Bronchial epithelial cell (primary cell): ENCODE results near the gene SOX5. TPM values are rescaled to one million over a fixed set of nuclear protein-coding genes. Genes with fewer than 3 reads are reported as not detected.
A peak's percentile ranks its signal among the peaks of the same experiment; 100 is the strongest.

Experiments used
- DNase-seq: peaks from one replicate; pipeline ENCODE4 v3.0.0-alpha.2; 2010; ENCODE audit warnings: low read depth
- FAIRE-seq: peaks from 2 replicates; lab custom pipeline; 2011; peaks lifted over from hg19 to GRCh38; lab: Jason Lieb, UNC
- H3K27me3 ChIP-seq: 2 replicates; pipeline ENCODE4 v1.5.1; 2011; ENCODE audit warnings: low read length; ENCODE audit not compliant: control insufficient read depth, insufficient read depth
- H3K36me3 ChIP-seq: 2 replicates; pipeline ENCODE4 v1.5.1; 2011; ENCODE audit warnings: low read length; ENCODE audit not compliant: control insufficient read depth, insufficient read depth
- H3K4me3 ChIP-seq: 2 replicates; pipeline ENCODE4 v1.5.1; 2011; ENCODE audit warnings: mild to moderate bottlenecking, low read depth, low read length, control low read depth
- CTCF ChIP-seq: IDR thresholded peaks from 2 replicates; pipeline ENCODE4 v1.5.1; 2011; ENCODE audit warnings: mild to moderate bottlenecking, moderate library complexity, low read length, control low read depth, inconsistent platforms; ENCODE audit not compliant: insufficient read depth, severe bottlenecking
- total RNA-seq: library from RNA; depleted of rRNA; stranded (reverse); fragments of >200 nt; gene quantifications from 2 replicates; pipeline ENCODE4 v1.2.1, GENCODE V29; 2014

Gene SOX5
- total RNA-seq, 1 donor from 2014 or later, result under 0.01 TPM

GRCh38 chr12:23536293-23536692 lies 413.2 kb downstream of the SOX5 start:
- Histone ChIP-seq H3K4me3 (no peak overlapping the region), H3K27me3 (no peaks in the 10 kb centered on the region), H3K36me3 (no peaks in the 10 kb centered on the region)
- no peak for TF ChIP-seq CTCF
- no peak for FAIRE-seq
- no peak for DNase-seq

GRCh38 chr12:23535441-23535840 lies 414.0 kb downstream of the SOX5 start:
- Histone ChIP-seq H3K36me3 (no peaks in the 10 kb centered on the region), H3K27me3 (no peaks in the 10 kb centered on the region), H3K4me3 (no peak overlapping the region)
- no peak for FAIRE-seq
- DNase-seq, result peak; percentile 7
- no peak for TF ChIP-seq CTCF

- FAIRE-seq (no peak), DNase-seq (no peak)
- no peak for TF ChIP-seq CTCF
- no peaks in the 10 kb centered on the region for H3K27me3 ChIP-seq
- H3K4me3 ChIP-seq, result no peak overlapping the region
- no peaks in the 10 kb centered on the region for H3K36me3 ChIP-seq
These were observed 415.3 kb downstream of the SOX5 start for GRCh38 chr12:23534196-23534595.

- no peaks in the 10 kb centered on the region for H3K36me3 ChIP-seq
- no peak for TF ChIP-seq CTCF
- no peaks in the 10 kb centered on the region for H3K27me3 ChIP-seq
- H3K4me3 ChIP-seq, result no peak overlapping the region
- FAIRE-seq, result no peak
- DNase-seq, result no peak
These were observed 415.8 kb downstream of the SOX5 start for GRCh38 chr12:23533699-23534098.

GRCh38 chr12:23533265-23533664 lies 416.2 kb downstream of the SOX5 start:
- no peak for TF ChIP-seq CTCF
- Histone ChIP-seq H3K27me3 (no peaks in the 10 kb centered on the region), H3K4me3 (no peak overlapping the region), H3K36me3 (no peaks in the 10 kb centered on the region)
- FAIRE-seq (no peak), DNase-seq (no peak)

- H3K27me3 ChIP-seq, result no peaks in the 10 kb centered on the region
- peak; percentile 35 for DNase-seq
- no peak for FAIRE-seq
- no peaks in the 10 kb centered on the region for H3K36me3 ChIP-seq
- no peak overlapping the region for H3K4me3 ChIP-seq
- peak; percentile 22 for TF ChIP-seq CTCF
These were observed 421.2 kb downstream of the SOX5 start for GRCh38 chr12:23528316-23528715.
